Right lobe of liver (tissue), 4 donors: Measurements from ENCODE around the gene POLN.

Experiments
- CTCF ChIP-seq, 4 donors: fragments of 200-600 bp in 3 of 4; fragments of 450-650 bp in 1 of 4; IDR thresholded peaks; one replicate each; pipeline versions ENCODE4 v1.5.1 to v1.8.0; 2016 to 2022; ENCODE audit warnings: antibody characterized with exemption in 4 of 4, mild to moderate bottlenecking in 2 of 4
- POLR2A ChIP-seq: fragments of 450-650 bp; IDR thresholded peaks from one replicate; pipeline ENCODE4 v1.6.1; 2017; ENCODE audit warnings: antibody characterized with exemption, mild to moderate bottlenecking
- donor health status: DM: no; HTN: no; CAD: no.
- donor health status: DM: no; HTN: no; CAD: no.
- donor health status: DM: no; HTN: yes; CAD: no.

GRCh38 chr4:2036327-2036726, 205.6 kb downstream of the POLN start:
- TF ChIP-seq CTCF (IDR thresholded peaks at IDR 0.05) (no peak), POLR2A (no peak)
